Nephron (organoid): Measurements from ENCODE around the gene ANKRD13A.

Experiments used
- H3K27ac Mint-ChIP-seq, 3 experiments: 2 replicates each; pipeline ENCODE4 v1.8.0; 2020; ENCODE audit warnings: mixed read lengths in 3 of 3, mild to moderate bottlenecking in 2 of 3, moderate library complexity in 1 of 3
- H3K27me3 Mint-ChIP-seq: 2 replicates; pipeline ENCODE4 v1.8.0; 2021; ENCODE audit warnings: low read depth, mild to moderate bottlenecking, moderate library complexity, mixed read lengths
- H3K36me3 Mint-ChIP-seq: 2 replicates; pipeline ENCODE4 v1.8.0; 2020; ENCODE audit warnings: low read depth, mixed read lengths
- H3K4me1 Mint-ChIP-seq: 2 replicates; pipeline ENCODE4 v1.8.0; 2020; ENCODE audit warnings: mixed read lengths
- H3K4me3 Mint-ChIP-seq, 3 experiments: 2 replicates each; pipeline ENCODE4 v1.8.0; 2020; ENCODE audit warnings: mild to moderate bottlenecking in 3 of 3, mixed read lengths in 3 of 3, moderate library complexity in 2 of 3
- H3K9me3 Mint-ChIP-seq: 2 replicates; pipeline ENCODE4 v1.8.0; 2020; ENCODE audit warnings: mixed read lengths
- TF ChIP-seq, protein P1 (sequence below), 3 experiments: fragments of 200-600 bp; sonication (generic); IDR thresholded peaks; one replicate each; pipeline ENCODE4 v1.5.0; 2021; ENCODE audit warnings: antibody characterized with exemption in 3 of 3; ENCODE audit not compliant: unreplicated experiment in 3 of 3

Gene ANKRD13A

DNA sequence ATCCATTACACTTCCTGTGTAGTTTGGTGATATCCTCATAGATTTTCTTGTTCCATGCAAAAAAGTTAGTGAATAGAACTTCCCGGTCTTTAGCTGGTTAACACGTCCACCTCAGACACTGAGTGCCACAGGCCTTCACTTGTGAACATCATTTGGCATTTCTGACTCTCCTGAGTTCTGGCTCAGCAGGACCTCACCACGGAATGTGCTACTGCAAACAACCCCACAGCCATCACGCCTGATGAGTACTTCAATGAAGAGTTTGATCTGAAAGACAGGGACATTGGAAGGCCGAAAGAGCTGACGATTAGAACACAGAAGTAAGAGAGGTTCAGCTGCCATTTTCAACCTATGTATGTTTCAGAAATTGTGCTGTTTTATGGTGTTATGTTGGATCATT, 29.1 kb downstream of the ANKRD13A start:
- Mint-ChIP-seq H3K4me3 (no peak overlapping the region), H3K36me3 (peaks cover 58% of the 10 kb centered on the region), H3K4me1 (peaks cover 16% of the 10 kb centered on the region), H3K27ac (no peak overlapping the region), H3K9me3 (no peaks in the 10 kb centered on the region), H3K27me3 (no peaks in the 10 kb centered on the region)
- TF ChIP-seq, protein P1, sequence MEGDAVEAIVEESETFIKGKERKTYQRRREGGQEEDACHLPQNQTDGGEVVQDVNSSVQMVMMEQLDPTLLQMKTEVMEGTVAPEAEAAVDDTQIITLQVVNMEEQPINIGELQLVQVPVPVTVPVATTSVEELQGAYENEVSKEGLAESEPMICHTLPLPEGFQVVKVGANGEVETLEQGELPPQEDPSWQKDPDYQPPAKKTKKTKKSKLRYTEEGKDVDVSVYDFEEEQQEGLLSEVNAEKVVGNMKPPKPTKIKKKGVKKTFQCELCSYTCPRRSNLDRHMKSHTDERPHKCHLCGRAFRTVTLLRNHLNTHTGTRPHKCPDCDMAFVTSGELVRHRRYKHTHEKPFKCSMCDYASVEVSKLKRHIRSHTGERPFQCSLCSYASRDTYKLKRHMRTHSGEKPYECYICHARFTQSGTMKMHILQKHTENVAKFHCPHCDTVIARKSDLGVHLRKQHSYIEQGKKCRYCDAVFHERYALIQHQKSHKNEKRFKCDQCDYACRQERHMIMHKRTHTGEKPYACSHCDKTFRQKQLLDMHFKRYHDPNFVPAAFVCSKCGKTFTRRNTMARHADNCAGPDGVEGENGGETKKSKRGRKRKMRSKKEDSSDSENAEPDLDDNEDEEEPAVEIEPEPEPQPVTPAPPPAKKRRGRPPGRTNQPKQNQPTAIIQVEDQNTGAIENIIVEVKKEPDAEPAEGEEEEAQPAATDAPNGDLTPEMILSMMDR (IDR thresholded peaks at IDR 0.05; ENCODE audit: unreplicated experiment in 3 of 3): no peak

DNA sequence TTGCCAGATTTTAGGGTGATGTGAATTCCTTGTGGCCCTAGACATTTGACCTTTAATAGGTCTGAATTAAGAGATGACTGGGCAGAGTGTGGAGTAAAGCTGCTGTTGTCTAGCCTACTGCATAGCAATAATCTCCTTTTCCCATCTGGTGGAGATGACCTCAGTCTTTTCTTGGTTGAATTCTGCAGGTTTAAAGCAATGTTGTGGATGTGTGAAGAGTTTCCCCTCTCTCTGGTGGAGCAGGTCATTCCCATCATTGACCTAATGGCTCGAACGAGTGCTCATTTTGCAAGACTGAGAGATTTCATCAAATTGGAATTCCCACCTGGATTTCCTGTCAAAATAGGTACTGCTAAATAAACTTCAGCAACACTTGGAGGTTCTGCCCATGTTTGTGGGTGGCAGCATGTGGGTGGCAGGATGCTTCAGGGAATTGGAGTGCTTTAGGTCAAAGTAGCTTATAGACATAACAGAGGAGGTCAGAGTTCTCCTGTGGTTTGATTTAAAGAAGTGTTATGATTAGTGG, 30.1 kb downstream of the ANKRD13A start:
- Mint-ChIP-seq H3K4me3 (no peak overlapping the region), H3K4me1 (peaks cover 6% of the 10 kb centered on the region), H3K27me3 (no peaks in the 10 kb centered on the region), H3K36me3 (peaks cover 57% of the 10 kb centered on the region), H3K27ac (no peak overlapping the region), H3K9me3 (no peaks in the 10 kb centered on the region)
- TF ChIP-seq, protein P1 (IDR thresholded peaks at IDR 0.05; ENCODE audit: unreplicated experiment in 3 of 3): no peak

DNA sequence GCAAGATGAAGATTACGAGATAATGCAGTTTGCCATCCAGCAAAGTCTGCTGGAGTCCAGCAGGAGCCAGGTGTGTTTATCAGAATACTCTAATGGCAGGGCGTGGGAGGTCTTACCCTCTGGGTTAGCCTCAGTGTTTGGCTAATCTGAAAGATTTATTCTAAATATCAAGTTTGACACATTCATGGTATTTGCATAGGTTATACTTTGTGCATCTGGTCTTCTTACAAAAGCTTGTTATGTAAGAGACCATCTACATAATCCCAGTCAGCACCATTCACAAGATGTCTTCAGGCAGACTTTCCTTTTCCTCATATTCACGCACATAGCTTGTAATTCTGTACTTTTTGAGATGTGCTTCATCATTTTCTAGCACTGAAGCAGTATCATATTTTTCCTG, 34.7 kb downstream of the ANKRD13A start:
- Mint-ChIP-seq H3K27ac (no peak overlapping the region), H3K9me3 (no peaks in the 10 kb centered on the region), H3K4me3 (no peak overlapping the region), H3K36me3 (peaks cover 60% of the 10 kb centered on the region), H3K4me1 (no peaks in the 10 kb centered on the region), H3K27me3 (no peaks in the 10 kb centered on the region)
- TF ChIP-seq, protein P1 (IDR thresholded peaks at IDR 0.05; ENCODE audit: unreplicated experiment in 3 of 3): no peak

DNA sequence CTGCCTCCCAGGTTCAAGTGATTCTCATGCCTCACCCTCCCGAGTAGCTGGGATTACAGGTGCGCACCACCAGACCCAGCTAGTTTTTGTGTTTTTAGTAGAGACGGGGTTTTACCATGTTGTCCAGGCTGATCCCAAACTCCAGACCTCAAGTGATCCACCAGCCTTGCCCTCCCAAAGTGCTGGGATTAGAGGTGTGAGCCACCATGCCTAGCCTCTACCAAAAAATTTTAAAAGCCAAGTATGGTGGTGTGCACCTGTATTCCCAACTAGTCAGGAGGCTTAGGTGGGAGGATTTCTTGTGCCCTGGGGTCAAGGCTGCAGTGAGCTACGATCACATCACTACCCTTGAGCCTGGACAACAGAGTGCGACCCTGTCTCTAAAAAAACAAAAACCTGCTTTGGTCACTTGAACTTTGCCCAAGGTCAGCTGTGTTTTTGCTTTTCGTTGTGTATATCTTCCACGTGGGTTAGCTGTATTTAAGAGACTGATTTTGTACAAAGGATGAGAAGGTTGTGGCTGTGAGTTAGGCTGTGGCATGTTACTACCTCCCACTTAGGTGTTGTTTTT, 36.4 kb downstream of the ANKRD13A start:
- H3K4me1 Mint-ChIP-seq: no peaks in the 10 kb centered on the region
- H3K4me3 Mint-ChIP-seq: no peak overlapping the region
- TF ChIP-seq, protein P1 (IDR thresholded peaks at IDR 0.05; ENCODE audit: unreplicated experiment in 3 of 3): no peak
- no peak overlapping the region for H3K27ac Mint-ChIP-seq
- H3K36me3 Mint-ChIP-seq: peaks cover 49% of the 10 kb centered on the region
- H3K9me3 Mint-ChIP-seq: no peaks in the 10 kb centered on the region
- no peaks in the 10 kb centered on the region for H3K27me3 Mint-ChIP-seq

DNA sequence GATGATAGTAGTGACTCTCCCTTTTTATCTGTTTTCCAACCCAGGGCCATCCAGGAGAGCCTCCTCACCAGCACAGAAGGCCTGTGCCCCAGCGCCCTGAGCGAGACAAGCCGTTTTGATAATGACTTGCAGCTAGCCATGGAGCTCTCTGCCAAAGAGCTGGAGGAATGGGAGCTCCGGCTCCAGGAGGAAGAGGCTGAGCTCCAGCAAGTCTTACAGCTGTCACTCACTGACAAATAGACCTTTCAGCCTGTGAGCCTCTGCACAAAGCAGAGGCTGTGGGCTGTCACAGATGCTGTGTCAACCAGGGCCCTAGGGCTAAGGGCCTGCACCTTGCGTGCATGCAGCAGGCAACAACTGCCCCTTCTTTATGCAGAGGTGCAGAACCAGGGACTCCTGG, 38.1 kb downstream of the ANKRD13A start:
- Mint-ChIP-seq H3K27ac (no peak overlapping the region), H3K27me3 (no peaks in the 10 kb centered on the region), H3K9me3 (no peaks in the 10 kb centered on the region), H3K36me3 (peaks cover 51% of the 10 kb centered on the region), H3K4me1 (peaks cover 12% of the 10 kb centered on the region), H3K4me3 (no peak overlapping the region)
- TF ChIP-seq, protein P1 (IDR thresholded peaks at IDR 0.05; ENCODE audit: unreplicated experiment in 3 of 3): no peak

DNA sequence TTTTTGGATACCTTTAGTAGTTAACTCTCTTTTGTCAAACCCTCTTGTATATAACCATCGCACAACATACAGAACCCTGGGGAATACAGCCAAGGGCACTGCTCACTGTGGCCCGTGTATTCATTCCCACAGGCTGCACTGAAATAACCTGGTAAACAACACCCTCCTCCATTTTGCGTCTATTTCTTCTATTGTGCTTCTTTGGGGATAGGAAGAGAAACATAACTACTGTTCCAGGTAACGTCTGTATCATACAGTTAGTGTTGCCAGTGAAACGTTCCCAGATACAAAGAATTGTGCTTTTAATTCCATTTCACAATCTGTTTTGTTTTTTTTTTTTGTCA, 39.5 kb downstream of the ANKRD13A start:
- peaks cover 23% of the 10 kb centered on the region for H3K4me1 Mint-ChIP-seq
- H3K4me3 Mint-ChIP-seq: no peak overlapping the region
- no peaks in the 10 kb centered on the region for H3K27me3 Mint-ChIP-seq
- peaks cover 47% of the 10 kb centered on the region for H3K36me3 Mint-ChIP-seq
- TF ChIP-seq, protein P1 (IDR thresholded peaks at IDR 0.05; ENCODE audit: unreplicated experiment in 3 of 3): no peak
- peak overlapping the region in 2 of 3 experiments; percentile 9 to 61 for H3K27ac Mint-ChIP-seq
- H3K9me3 Mint-ChIP-seq: no peaks in the 10 kb centered on the region
